Measurements from ENCODE around the gene TTR. TPM values are rescaled to one million over a fixed set of nuclear protein-coding genes. Genes with fewer than 3 reads are reported as not detected.

Gene TTR
- total and polyA plus RNA-seq, 2 of the 13 experiments (the other 11 are each of a cell fraction or from before 2014, with no cell fraction given), result 91.3 to 496 TPM

- Histone ChIP-seq H3K4me1 (ENCODE audit: insufficient read depth, low read length) (peaks cover 63% of the 10 kb centered on the region), H4K20me1 (ENCODE audit: insufficient read depth, low read length) (no peaks in the 10 kb centered on the region), H3K4me3 (replicated peaks in 1 of 3; ENCODE audit: insufficient read depth in 1 of 3, low read depth in 2 of 3, low read length in 3 of 3) (no peak overlapping the region), H3K27ac (ENCODE audit: extremely low read length, insufficient read depth, low read length) (no peak overlapping the region), H3K79me2 (ENCODE audit: insufficient read depth, low read length) (no peaks in the 10 kb centered on the region), H3K4me2 (ENCODE audit: low read depth, low read length) (no peak overlapping the region), H3K36me3 (replicated peaks in 1 of 2; ENCODE audit: control insufficient read depth in 1 of 2, insufficient read depth in 2 of 2, low read length in 2 of 2) (no peaks in the 10 kb centered on the region), H3K27me3 (ENCODE audit: control insufficient read depth in 1 of 2, insufficient read depth in 2 of 2, low read length in 2 of 2) (no peaks in the 10 kb centered on the region), H2AFZ (ENCODE audit: low read length) (no peak overlapping the region), H3K9me3 (ENCODE audit: low read length) (no peaks in the 10 kb centered on the region), H3K9ac (ENCODE audit: insufficient read depth, low read depth, low read length) (no peak overlapping the region)
- 14% methylated on average over 5 of the region's 5 CpGs for WGBS (ENCODE audit: low lambda C conversion rate)
- ChIA-PET CTCF (ENCODE audit: low intra/inter-chr PET ratio, low total read pairs) (no interaction called here), POLR2A (no interaction called here)
- intact Hi-C loops (cut with micrococcal nuclease; ENCODE audit: unreplicated experiment) (loop anchor here (5.0 to 10.0 kb wide), 4 partner anchors 38 to 420 kb away; partner anchors contain the start of genes DSG2 and TTR), in situ Hi-C loops (cut with HindIII; ENCODE audit: extremely low pct_ligation_motif_present, low pct_unique_long_range_greater_than_20kb) (loop anchor here (5.0 to 10.0 kb wide), 4 partner anchors 73 to 420 kb away; no protein-coding TSS in a partner anchor)
- ATAC-seq (no peak), FAIRE-seq (no peak), DNase-seq (ENCODE audit: low spot score) (no peak)
- TF ChIP-seq ETS1 (CRISPR knock-in tag; IDR thresholded peaks at IDR 0.05), result no peak
- TF ChIP-seq U2AF1 (optimal IDR thresholded peaks at IDR 0.05; ENCODE audit: low read depth, low read length), result no peak
- TF ChIP-seq DMTF1 (CRISPR knock-in tag; IDR thresholded peaks at IDR 0.05), result no peak
- TF ChIP-seq ZNF878 (CRISPR knock-in tag; IDR thresholded peaks at IDR 0.05), result no peak
- no peak for TF ChIP-seq TCF7L2 (IDR thresholded peaks at IDR 0.05; ENCODE audit: low read depth, low read length)
- no peak for TF ChIP-seq PRMT3 (CRISPR knock-in tag; IDR thresholded peaks at IDR 0.05; ENCODE audit: borderline replicate concordance, low read depth)
- no peak for TF ChIP-seq ZNF550 (CRISPR knock-in tag; IDR thresholded peaks at IDR 0.05; ENCODE audit: borderline replicate concordance)
- no peak for TF ChIP-seq ZUFSP (CRISPR knock-in tag; IDR thresholded peaks at IDR 0.05; ENCODE audit: borderline replicate concordance)
- TF ChIP-seq HMG20B (CRISPR knock-in tag; conservative IDR thresholded peaks at IDR 0.05), result no peak
- TF ChIP-seq PHF20 (CRISPR knock-in tag; IDR thresholded peaks at IDR 0.05), result no peak
- TF ChIP-seq ZNF317 (CRISPR knock-in tag; IDR thresholded peaks at IDR 0.05), result no peak
- TF ChIP-seq HIC2 (CRISPR knock-in tag; IDR thresholded peaks at IDR 0.05; ENCODE audit: low read depth), result no peak
- TF ChIP-seq SMAD9 (CRISPR knock-in tag; IDR thresholded peaks at IDR 0.05), result no peak
- TF ChIP-seq ZNF446 (CRISPR knock-in tag; IDR thresholded peaks at IDR 0.05), result no peak
- TF ChIP-seq ZNF879 (CRISPR knock-in tag; IDR thresholded peaks at IDR 0.05), result no peak
- TF ChIP-seq ATF1 (CRISPR knock-in tag; IDR thresholded peaks at IDR 0.05), result no peak
- BruUV-seq (replicated peaks), result no TSS peak
Measured at GRCh38 chr18:31554776-31555175, 36.9 kb upstream of the TTR start.

All from HepG2 (cell line).